T-helper 1 cell treated with Interleukin-12 subunit alpha and Interleukin-12 subunit beta and Interleukin-4 antibody, amounts not matched to agents 30 μg/mL and 1 μg/mL, for 36 hours (primary cell): Measurements from ENCODE around the gene FAM216B.
"Not testable (repeated sequence)": the region's sequence is repeated elsewhere in the genome, so short reads cannot be mapped to it uniquely, and the experiment has no call there.

Experiments
- H3K27ac Mint-ChIP-seq: one replicate; pipeline ENCODE4 v1.8.0; 2021; ENCODE audit warnings: mild to moderate bottlenecking, mixed read lengths
- H3K27me3 Mint-ChIP-seq: one replicate; pipeline ENCODE4 v1.8.0; 2021; ENCODE audit warnings: low read depth, mixed read lengths
- H3K36me3 Mint-ChIP-seq: one replicate; pipeline ENCODE4 v1.8.0; 2021; ENCODE audit warnings: low read depth, mixed read lengths
- H3K4me1 Mint-ChIP-seq: one replicate; pipeline ENCODE4 v1.8.0; 2021; ENCODE audit warnings: low read depth, mixed read lengths
- H3K4me3 Mint-ChIP-seq: one replicate; pipeline ENCODE4 v1.8.0; 2021; ENCODE audit warnings: mild to moderate bottlenecking, moderate library complexity, mixed read lengths
- H3K9me3 Mint-ChIP-seq: one replicate; pipeline ENCODE4 v1.8.0; 2021; ENCODE audit warnings: mixed read lengths

Gene FAM216B

DNA sequence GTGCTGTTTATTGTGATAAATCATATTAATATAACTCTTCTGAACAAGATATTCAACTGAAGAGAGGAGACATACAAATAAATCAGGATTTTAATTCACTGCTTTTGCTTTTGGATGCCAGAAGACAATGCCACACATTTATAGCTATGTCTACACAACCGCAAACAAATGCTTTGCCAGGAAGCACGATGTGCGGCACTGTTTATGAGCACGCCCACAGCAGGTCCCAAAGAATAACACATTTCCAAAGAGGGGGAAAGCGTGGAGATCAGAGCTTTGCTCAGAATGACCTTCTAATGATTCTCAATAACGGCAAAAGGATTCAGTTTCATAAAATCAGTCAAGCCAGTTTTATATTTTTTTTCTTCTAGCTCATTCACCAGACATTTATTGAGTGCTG lies 16.7 kb downstream of the FAM216B start:
- peaks cover 25% of the 10 kb centered on the region for H3K27me3 Mint-ChIP-seq
- H3K36me3 Mint-ChIP-seq: no peaks in the 10 kb centered on the region
- H3K27ac Mint-ChIP-seq: no peak overlapping the region
- H3K4me1 Mint-ChIP-seq: no peaks in the 10 kb centered on the region
- no peak overlapping the region for H3K4me3 Mint-ChIP-seq
- H3K9me3 Mint-ChIP-seq: no peaks in the 10 kb centered on the region

DNA sequence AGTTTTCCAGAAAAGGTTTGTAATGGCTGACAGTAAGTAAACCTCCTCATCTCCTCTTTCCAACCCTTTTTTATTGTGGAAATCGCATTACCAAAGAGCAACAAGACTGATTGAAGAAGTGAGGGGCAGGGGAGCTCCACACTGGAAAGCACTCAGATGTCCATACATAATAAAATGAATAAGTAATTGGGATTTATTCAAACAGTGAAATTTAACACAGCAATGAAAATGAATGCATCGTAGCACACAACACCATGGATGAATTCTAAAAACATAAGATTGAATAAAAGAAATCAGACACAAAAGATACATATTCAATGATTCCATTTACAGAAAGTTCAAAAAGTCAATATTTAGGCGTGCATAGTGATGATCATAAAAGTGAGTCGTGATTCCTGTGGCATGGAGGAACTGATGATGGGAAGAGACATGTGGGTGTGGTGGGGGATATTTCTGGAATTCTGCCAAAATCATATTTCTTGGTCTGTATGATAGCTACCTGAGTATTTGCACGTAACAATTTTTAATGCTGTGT lies 18.8 kb downstream of the FAM216B start:
- no peaks in the 10 kb centered on the region for H3K9me3 Mint-ChIP-seq
- H3K27me3 Mint-ChIP-seq: peaks cover 19% of the 10 kb centered on the region
- no peaks in the 10 kb centered on the region for H3K36me3 Mint-ChIP-seq
- H3K27ac Mint-ChIP-seq: no peak overlapping the region
- H3K4me3 Mint-ChIP-seq: no peak overlapping the region
- H3K4me1 Mint-ChIP-seq: no peaks in the 10 kb centered on the region

DNA sequence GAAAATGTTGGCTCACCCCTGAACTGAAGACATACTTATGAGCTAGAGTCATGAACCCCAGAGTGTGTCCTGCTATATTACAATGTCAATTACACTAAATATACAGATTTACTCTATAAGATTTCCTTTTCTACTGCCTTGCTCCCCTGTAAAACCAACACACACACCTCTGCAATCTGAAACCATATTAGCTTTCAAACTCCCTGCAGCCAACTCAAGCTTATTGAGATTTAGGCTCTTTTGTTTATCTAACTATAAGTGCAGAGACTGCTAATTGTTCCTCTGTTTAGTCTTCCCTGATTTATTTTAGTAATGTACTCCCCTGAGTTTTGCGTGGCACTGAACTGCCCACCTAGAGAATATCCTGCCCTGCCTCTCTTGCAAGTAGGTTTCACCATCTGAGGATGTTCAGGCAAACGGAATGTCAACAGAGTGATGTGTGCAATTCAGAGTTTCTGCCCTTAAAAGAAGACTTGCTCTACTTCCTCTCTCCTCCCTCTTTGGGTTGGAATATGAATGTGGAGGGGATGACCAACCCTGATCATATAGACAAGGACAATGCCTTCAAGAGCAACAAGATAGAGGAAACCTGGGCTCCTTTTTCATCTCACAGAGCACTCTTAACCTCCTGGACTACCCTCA lies 22.3 kb downstream of the FAM216B start:
- H3K27ac Mint-ChIP-seq: no peak overlapping the region
- H3K9me3 Mint-ChIP-seq: no peaks in the 10 kb centered on the region
- no peaks in the 10 kb centered on the region for H3K27me3 Mint-ChIP-seq
- no peaks in the 10 kb centered on the region for H3K4me1 Mint-ChIP-seq
- no peaks in the 10 kb centered on the region for H3K36me3 Mint-ChIP-seq
- no peak overlapping the region for H3K4me3 Mint-ChIP-seq

DNA sequence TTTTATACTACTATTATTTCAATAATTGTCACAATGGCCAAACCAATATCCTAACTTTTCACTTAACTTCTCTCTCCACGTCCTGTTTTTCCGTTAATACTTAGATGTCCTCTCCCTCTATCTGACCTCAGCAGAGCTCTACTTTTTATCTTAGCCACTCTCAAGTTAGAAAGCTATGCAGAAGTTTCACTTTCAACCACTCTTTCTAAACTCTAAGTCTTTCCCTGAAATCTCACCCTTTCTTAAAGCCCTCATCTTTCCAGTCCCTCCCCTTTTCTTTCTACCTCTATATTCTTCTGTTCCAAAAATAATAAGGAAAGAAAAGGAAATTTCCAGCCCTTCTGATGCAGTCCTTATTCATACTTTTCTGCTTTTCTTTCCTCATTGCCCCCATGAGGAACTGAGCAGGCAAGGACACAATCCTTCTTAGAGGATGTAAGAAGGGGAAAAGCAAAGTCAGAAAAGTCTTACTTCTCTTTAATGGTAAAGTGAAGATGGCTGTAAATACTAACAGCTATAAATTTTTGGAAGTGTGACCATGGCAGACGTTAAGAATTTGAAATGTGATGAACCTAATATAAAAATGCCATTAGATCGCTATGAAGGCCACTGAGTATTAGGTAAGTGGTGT lies 23.0 kb downstream of the FAM216B start:
- Mint-ChIP-seq H3K36me3 (no peaks in the 10 kb centered on the region), H3K4me3 (no peak overlapping the region), H3K27me3 (peaks cover 4% of the 10 kb centered on the region), H3K27ac (no peak overlapping the region), H3K9me3 (no peaks in the 10 kb centered on the region), H3K4me1 (no peaks in the 10 kb centered on the region)

DNA sequence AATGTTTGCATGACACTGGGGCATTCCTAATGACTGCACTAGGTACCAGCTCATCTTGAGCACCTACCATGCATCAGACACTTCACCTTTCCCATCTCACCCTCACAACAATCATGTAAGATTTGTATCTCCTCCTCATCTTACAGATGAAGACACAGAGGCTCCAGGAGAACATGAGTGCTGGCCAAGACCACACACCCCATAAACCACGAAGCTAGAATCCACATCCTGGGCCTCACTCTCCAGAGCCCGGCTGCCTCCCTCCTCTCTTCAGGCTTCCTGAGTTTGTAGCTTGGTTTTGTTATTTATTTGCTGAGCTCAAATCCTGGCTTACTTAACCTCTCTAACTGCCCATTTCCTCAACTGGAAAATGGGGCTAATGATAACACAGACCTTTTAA lies 25.9 kb downstream of the FAM216B start:
- no peak overlapping the region for H3K4me3 Mint-ChIP-seq
- H3K27me3 Mint-ChIP-seq: peaks cover 14% of the 10 kb centered on the region
- no peak overlapping the region for H3K27ac Mint-ChIP-seq
- no peaks in the 10 kb centered on the region for H3K4me1 Mint-ChIP-seq
- no peaks in the 10 kb centered on the region for H3K36me3 Mint-ChIP-seq
- H3K9me3 Mint-ChIP-seq: no peaks in the 10 kb centered on the region

DNA sequence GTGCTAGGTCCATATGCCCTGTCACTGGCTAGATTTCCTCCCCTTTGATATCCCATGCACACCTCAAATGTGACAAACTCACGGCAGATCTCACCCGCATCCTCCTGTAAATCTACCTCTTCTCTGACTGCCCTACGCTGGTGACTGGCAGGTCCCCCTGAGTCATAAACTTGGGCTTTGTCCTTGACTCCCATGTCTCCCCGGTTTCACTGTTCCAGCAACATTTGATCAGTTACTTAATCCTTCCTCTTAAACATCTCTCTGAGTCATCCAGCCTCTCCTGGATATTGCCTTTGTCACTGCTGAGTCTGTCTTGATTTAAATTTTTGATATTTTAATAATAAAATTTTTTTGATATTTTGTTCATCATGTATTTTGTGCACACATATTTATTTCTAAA lies 26.5 kb downstream of the FAM216B start:
- Mint-ChIP-seq H3K36me3 (no peaks in the 10 kb centered on the region), H3K27ac (no peak overlapping the region), H3K4me1 (no peaks in the 10 kb centered on the region), H3K27me3 (peaks cover 14% of the 10 kb centered on the region), H3K4me3 (no peak overlapping the region), H3K9me3 (no peaks in the 10 kb centered on the region)

DNA sequence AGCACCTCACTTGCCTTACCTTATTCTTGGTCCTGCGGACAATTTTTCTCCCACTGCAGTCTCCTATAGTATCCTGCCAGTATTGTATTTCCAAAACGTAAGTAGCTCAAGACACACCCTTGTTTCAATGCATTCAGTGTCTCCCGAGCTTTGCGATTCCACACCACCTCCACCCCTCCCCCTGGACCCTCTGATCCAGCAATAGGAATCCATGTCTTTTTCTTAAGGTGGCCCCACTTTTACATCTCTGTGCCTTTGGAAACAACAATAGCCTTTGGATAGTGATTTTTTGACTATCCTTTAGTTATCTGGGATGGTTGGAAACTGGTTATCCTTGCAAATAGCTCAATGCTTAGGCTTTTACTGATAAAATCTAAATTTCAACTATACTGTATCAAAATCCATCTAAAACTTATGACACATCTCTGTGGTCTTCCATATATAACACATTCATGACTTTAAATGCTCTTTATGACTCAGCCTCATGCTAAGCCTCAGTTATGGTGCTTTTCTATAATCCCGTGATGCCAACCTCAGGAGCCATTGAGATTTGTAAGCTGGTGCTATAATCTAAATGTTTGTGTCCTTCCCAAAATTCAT lies 27.1 kb downstream of the FAM216B start:
- H3K9me3 Mint-ChIP-seq: no peaks in the 10 kb centered on the region
- no peak overlapping the region for H3K27ac Mint-ChIP-seq
- H3K27me3 Mint-ChIP-seq: peaks cover 14% of the 10 kb centered on the region
- no peak overlapping the region for H3K4me3 Mint-ChIP-seq
- no peaks in the 10 kb centered on the region for H3K4me1 Mint-ChIP-seq
- no peaks in the 10 kb centered on the region for H3K36me3 Mint-ChIP-seq

DNA sequence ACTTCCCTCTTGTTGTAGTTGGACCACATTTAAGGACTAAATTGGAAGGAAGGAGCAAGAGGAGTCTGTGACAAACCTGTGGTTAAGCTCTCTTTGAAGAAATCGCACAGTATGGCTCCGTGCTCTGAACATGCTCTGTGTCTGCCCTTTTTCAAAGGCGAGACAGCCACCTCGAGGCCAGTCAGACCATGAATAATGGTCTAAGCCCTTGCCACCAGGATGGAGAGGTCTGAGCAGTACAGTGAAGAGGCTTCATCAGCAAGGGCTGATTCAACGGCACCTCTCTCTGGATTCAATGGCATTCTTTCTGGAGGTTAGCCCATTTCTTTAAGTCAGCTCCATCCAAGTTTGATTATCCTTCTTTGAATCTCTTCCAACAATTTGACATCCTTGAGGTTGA lies 30.9 kb downstream of the FAM216B start:
- H3K27ac Mint-ChIP-seq: no peak overlapping the region
- peaks cover 21% of the 10 kb centered on the region for H3K27me3 Mint-ChIP-seq
- no peak overlapping the region for H3K4me3 Mint-ChIP-seq
- no peaks in the 10 kb centered on the region for H3K36me3 Mint-ChIP-seq
- no peaks in the 10 kb centered on the region for H3K9me3 Mint-ChIP-seq
- H3K4me1 Mint-ChIP-seq: no peaks in the 10 kb centered on the region

DNA sequence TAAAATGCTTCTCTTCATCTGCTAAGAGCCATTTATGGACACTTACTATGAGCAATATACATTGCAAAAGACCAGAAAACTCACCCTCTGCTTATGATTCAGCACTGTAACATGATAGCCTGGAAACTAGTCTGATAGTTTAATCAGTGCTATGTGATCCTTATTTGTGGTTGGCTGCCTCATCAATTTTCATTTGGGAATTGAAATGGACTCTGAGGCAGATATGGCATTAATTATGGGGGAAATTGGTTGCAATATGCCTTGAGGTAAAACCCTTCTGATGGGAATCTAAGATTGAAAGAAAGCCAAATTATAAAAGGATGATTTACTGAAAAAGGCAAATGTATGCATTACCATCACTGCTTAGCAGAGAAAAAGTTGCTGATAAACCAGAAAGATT lies 33.5 kb downstream of the FAM216B start:
- H3K36me3 Mint-ChIP-seq: no peaks in the 10 kb centered on the region
- H3K4me3 Mint-ChIP-seq: no peak overlapping the region
- no peak overlapping the region for H3K27ac Mint-ChIP-seq
- no peaks in the 10 kb centered on the region for H3K4me1 Mint-ChIP-seq
- peaks cover 26% of the 10 kb centered on the region for H3K27me3 Mint-ChIP-seq
- H3K9me3 Mint-ChIP-seq: peaks cover 5% of the 10 kb centered on the region

DNA sequence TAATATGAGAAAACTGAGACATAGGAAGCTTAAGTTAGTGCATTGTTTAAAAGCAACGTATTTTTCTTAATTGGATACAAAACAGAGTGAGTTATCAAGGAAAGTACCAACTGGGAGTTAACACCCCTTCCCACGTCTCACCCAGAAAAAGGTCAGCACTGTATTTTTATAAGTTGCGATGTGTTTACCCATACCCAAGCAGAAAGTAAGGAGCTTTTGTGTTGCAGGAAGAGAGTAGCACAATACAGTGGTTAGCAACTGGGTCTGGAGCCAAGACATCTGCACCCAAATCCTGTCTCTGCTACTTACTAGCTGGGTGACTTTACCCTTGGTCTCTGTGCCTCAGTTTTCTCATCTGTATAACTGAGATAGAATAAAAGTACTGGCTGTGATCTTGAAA lies 34.3 kb downstream of the FAM216B start:
- H3K27me3 Mint-ChIP-seq: peaks cover 23% of the 10 kb centered on the region
- no peak overlapping the region for H3K27ac Mint-ChIP-seq
- no peaks in the 10 kb centered on the region for H3K36me3 Mint-ChIP-seq
- no peaks in the 10 kb centered on the region for H3K4me1 Mint-ChIP-seq
- H3K9me3 Mint-ChIP-seq: peaks cover 5% of the 10 kb centered on the region
- no peak overlapping the region for H3K4me3 Mint-ChIP-seq

DNA sequence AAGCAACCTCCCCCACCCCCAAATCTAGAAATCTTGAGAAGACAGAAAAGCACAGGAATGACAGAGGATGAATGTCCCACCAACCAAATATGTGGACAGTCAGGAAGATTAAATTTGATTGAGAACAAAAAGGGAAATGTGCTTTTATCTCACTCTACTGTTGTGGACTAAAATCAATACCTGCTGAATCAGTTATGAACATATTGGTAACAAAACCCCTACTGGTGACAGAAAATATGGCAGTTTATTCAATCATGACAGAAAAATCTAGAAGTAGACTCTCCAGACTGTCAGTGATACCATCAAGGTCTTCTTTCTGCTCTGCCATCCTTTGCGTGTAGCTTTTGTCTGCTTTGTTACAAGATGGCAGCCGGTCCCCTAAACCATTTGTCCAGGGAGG lies 35.2 kb downstream of the FAM216B start:
- no peaks in the 10 kb centered on the region for H3K36me3 Mint-ChIP-seq
- no peak overlapping the region for H3K27ac Mint-ChIP-seq
- H3K9me3 Mint-ChIP-seq: peaks cover 5% of the 10 kb centered on the region
- H3K4me3 Mint-ChIP-seq: no peak overlapping the region
- peaks cover 23% of the 10 kb centered on the region for H3K27me3 Mint-ChIP-seq
- H3K4me1 Mint-ChIP-seq: no peaks in the 10 kb centered on the region

DNA sequence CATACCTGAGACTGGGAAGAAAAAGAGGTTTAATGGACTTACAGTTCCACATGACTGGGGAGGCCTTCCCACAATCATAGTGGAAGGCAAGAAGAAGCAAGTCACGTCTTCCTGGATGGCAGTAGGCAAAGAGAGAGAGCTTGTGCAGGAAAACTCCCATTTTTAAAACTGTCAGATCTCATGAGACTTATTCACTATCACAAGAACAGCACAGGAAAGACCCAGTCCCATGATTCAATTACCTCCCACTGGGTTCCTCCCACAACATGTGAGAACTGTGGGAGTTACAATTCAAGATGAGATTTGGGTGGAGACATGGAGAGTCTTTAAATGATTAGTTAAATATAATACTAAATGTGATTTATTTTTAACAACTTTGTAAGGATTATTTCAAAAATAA lies 38.3 kb downstream of the FAM216B start:
- H3K9me3 Mint-ChIP-seq, H3K4me1 Mint-ChIP-seq, H3K27ac Mint-ChIP-seq, H3K4me3 Mint-ChIP-seq, H3K36me3 Mint-ChIP-seq: not testable (repeated sequence)
- peaks cover 37% of the 10 kb centered on the region for H3K27me3 Mint-ChIP-seq

DNA sequence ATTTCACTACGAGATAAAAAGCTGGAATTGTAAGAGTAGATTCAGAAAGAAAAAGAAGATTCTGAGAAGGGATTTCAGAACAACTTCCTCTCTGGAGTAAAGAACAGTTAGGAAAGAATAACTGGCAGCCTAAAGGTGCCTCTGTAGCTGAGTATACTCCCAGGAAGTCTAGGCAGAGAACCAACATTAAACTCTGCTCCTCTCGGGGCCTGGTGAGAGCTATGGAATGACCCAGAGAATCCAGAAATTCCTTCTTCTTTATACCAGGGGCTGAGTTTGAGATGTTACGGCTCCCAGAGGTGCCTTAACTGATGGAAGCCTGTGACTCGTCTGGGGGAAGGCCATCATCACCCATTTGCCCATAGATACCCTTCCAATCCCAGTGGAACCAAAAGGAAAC lies 39.1 kb downstream of the FAM216B start:
- H3K4me1 Mint-ChIP-seq: no peaks in the 10 kb centered on the region
- H3K27ac Mint-ChIP-seq: no peak overlapping the region
- H3K4me3 Mint-ChIP-seq: no peak overlapping the region
- no peaks in the 10 kb centered on the region for H3K36me3 Mint-ChIP-seq
- peaks cover 5% of the 10 kb centered on the region for H3K9me3 Mint-ChIP-seq
- peaks cover 45% of the 10 kb centered on the region for H3K27me3 Mint-ChIP-seq

DNA sequence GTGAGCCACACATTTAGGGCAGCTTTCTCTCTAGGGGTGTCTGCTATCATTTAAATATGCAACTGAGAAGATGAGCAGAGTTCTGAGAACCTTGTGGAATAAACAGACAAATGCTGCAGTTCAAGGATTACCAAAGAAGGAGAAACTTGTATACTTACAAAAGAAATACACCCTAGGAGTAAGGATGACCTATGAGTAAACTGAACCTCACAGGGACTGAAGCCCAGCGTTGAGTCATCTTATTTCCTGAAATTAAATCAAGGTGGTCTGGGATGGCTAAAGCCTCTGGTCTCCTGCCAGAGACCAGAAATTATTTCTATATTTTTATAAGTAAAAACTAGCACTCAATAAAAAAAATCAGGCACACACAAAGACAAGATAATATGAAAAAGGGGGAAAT lies 40.1 kb downstream of the FAM216B start:
- Mint-ChIP-seq H3K9me3 (peaks cover 5% of the 10 kb centered on the region), H3K27ac (no peak overlapping the region), H3K4me3 (no peak overlapping the region), H3K36me3 (no peaks in the 10 kb centered on the region), H3K27me3 (peaks cover 43% of the 10 kb centered on the region), H3K4me1 (no peaks in the 10 kb centered on the region)

DNA sequence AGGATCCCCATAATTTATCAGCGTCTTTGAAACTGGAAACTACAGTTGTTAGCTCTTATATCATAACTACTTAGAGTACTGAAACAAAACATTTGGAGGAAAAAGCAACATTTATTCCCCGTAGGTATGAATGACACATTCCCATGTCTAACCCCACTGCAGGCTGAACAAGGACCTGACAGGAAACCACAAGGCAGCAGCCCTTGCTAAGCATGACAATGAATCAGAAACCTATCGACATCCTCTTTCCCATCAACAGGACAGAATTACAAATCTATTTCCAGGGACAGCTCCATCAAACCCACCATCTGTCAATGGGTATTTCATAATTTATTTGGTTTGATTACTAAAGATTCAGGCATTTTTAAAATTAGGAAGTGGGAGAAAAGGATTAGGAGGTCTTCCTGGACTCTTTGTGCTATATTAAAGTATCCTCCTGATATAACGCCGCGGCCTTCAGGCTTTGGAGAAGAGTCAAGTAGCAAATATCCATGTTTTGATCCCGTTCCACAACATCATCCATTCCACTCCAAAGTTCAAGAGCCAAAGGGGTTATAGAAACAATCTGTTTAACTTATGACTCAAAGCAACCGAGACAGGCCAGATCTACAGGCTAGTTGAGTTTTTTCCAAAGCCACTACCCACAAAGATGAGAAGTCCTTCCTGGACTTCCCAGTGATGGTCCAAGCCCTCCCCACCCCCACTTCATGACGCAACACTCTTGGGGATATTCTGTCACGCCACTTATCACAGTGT lies 51.1 kb downstream of the FAM216B start:
- H3K9me3 Mint-ChIP-seq: no peaks in the 10 kb centered on the region

More for the DNA sequence above, 51.1 kb downstream of the FAM216B start:
- Mint-ChIP-seq H3K4me1 (peaks cover 10% of the 10 kb centered on the region), H3K36me3 (no peaks in the 10 kb centered on the region), H3K27ac (no peak overlapping the region), H3K27me3 (peaks cover 20% of the 10 kb centered on the region), H3K4me3 (no peak overlapping the region)
